A549 (cell line): ENCODE data around the gene EXOC1.

Experiments
- BCL3 ChIP-seq: fragments of >200 bp; sonication (Bioruptor Twin); formaldehyde crosslinking; IDR thresholded peaks from 3 replicates; pipeline ENCODE4 v1.6.1; 2016
- BHLHE40 ChIP-seq: IDR thresholded peaks from 2 replicates; pipeline ENCODE4 v1.6.1; 2012; ENCODE audit warnings: low read depth, low read length, inconsistent platforms
- CHD2 ChIP-seq: fragments of 150-350 bp; IDR thresholded peaks from 2 replicates; pipeline ENCODE4 v1.6.1; 2014; ENCODE audit warnings: low read length; ENCODE audit not compliant: partially characterized antibody
- CHD4 ChIP-seq: fragments of 200-600 bp; sonication (generic); IDR thresholded peaks from 2 replicates; pipeline ENCODE4 v1.6.1; 2016; ENCODE audit warnings: antibody characterized with exemption, mild to moderate bottlenecking, borderline replicate concordance
- CTCF ChIP-seq: fragments of >200 bp; sonication (Bioruptor Twin); formaldehyde crosslinking; IDR thresholded peaks from 3 replicates; pipeline ENCODE4 v1.5.1; 2016
- ELK1 ChIP-seq: fragments of 150-350 bp; IDR thresholded peaks from 2 replicates; pipeline ENCODE4 v1.6.1; 2014; ENCODE audit warnings: low read depth, mild to moderate bottlenecking, low read length
- EP300 ChIP-seq, 2 experiments: fragments of >200 bp; sonication (Bioruptor Twin); formaldehyde crosslinking; IDR thresholded peaks; 2 replicates in 1 of 2; 3 replicates in 1 of 2; pipeline ENCODE4 v1.6.1; 2016 to 2017
- MAFK ChIP-seq: fragments of 450-650 bp; IDR thresholded peaks from 2 replicates; pipeline ENCODE4 v1.6.1; 2014; ENCODE audit not compliant: partially characterized antibody
- NPAS2 ChIP-seq: fragments of 250-450 bp; sonication (Bioruptor Pico); IDR thresholded peaks from 2 replicates; pipeline ENCODE4 v1.8.0; 2022; ENCODE audit warnings: mild to moderate bottlenecking, moderate library complexity, borderline replicate concordance
- NR3C1 ChIP-seq: fragments of >200 bp; sonication (Bioruptor Twin); formaldehyde crosslinking; IDR thresholded peaks from 3 replicates; pipeline ENCODE4 v1.6.1; 2017
- POLR2A ChIP-seq: IDR thresholded peaks from 2 replicates; pipeline ENCODE4 v1.6.1; 2012; ENCODE audit warnings: mild to moderate bottlenecking, low read length
- REST ChIP-seq: fragments of 200-600 bp; sonication (generic); IDR thresholded peaks from 2 replicates; pipeline ENCODE4 v1.6.1; 2016; ENCODE audit warnings: antibody characterized with exemption, mild to moderate bottlenecking, moderate library complexity
- RFX5 ChIP-seq: fragments of 450-650 bp; IDR thresholded peaks from 2 replicates; pipeline ENCODE4 v1.7.1; 2014; ENCODE audit warnings: antibody characterized with exemption, mild to moderate bottlenecking, moderate library complexity

GRCh38 chr4:55947912-55948725 lies 94.7 kb downstream of the EXOC1 start:
- TF ChIP-seq EP300 (IDR thresholded peaks at IDR 0.05), result no peak
- no peak for TF ChIP-seq POLR2A
- TF ChIP-seq CTCF, result no peak
- no peak for TF ChIP-seq REST
- no peak for TF ChIP-seq RFX5
- TF ChIP-seq NR3C1, result no peak
- TF ChIP-seq CHD2, result no peak
- TF ChIP-seq BCL3, result no peak
- no peak for TF ChIP-seq ELK1
- TF ChIP-seq MAFK, result no peak
- TF ChIP-seq CHD4, result no peak
- no peak for TF ChIP-seq NPAS2 (CRISPR knock-in tag)
- TF ChIP-seq BHLHE40, result no peak
